H9 (cell line): ENCODE data around the gene CLRN1. TPM values are rescaled to one million over a fixed set of nuclear protein-coding genes. Genes with fewer than 3 reads are reported as not detected.

Source experiments
- DNase-seq: peaks from one replicate; pipeline ENCODE4 v3.0.0-alpha.2; 2017
- H2AFZ ChIP-seq: one replicate; pipeline ENCODE4 v1.6.1; 2013; ENCODE audit warnings: mild to moderate bottlenecking, low read length, control low read depth, moderate library complexity
- H2AK5ac ChIP-seq: 2 replicates; pipeline ENCODE4 v1.6.1; 2013; ENCODE audit warnings: low read length, control low read depth, mixed read lengths; ENCODE audit not compliant: insufficient read length
- H2BK120ac ChIP-seq: one replicate; pipeline ENCODE4 v1.6.1; 2013; ENCODE audit warnings: low read depth, mild to moderate bottlenecking, low read length, control low read depth, inconsistent platforms; ENCODE audit not compliant: poor library complexity, severe bottlenecking
- H2BK12ac ChIP-seq: 2 replicates; pipeline ENCODE4 v1.6.1; 2013; ENCODE audit warnings: low read length, control low read depth, mixed read lengths, low read depth; ENCODE audit not compliant: insufficient read length
- H2BK15ac ChIP-seq: 2 replicates; pipeline ENCODE4 v1.6.1; 2013; ENCODE audit warnings: low read depth, low read length, control low read depth
- H2BK20ac ChIP-seq: one replicate; pipeline ENCODE4 v1.6.1; 2013; ENCODE audit warnings: low read depth, mild to moderate bottlenecking, low read length, control low read depth, inconsistent platforms; ENCODE audit not compliant: poor library complexity, severe bottlenecking
- H2BK5ac ChIP-seq: 2 replicates; pipeline ENCODE4 v1.6.1; 2013; ENCODE audit warnings: low read length, control low read depth, mixed read lengths; ENCODE audit not compliant: insufficient read length
- H3K14ac ChIP-seq: 2 replicates; pipeline ENCODE4 v1.6.1; 2013; ENCODE audit warnings: low read length, control low read depth; ENCODE audit not compliant: insufficient read depth
- H3K18ac ChIP-seq: 2 replicates; pipeline ENCODE4 v1.6.1; 2013; ENCODE audit warnings: low read depth, mild to moderate bottlenecking, mixed read lengths, low read length, control low read depth; ENCODE audit not compliant: insufficient read length
- H3K23ac ChIP-seq: 2 replicates; pipeline ENCODE4 v1.6.1; 2013; ENCODE audit warnings: low read length, control low read depth, mixed read lengths, low read depth; ENCODE audit not compliant: insufficient read length
- H3K23me2 ChIP-seq: 2 replicates; pipeline ENCODE4 v1.6.1; 2013; ENCODE audit warnings: low read depth, mild to moderate bottlenecking, mixed read lengths, low read length, control low read depth; ENCODE audit not compliant: insufficient read length, poor library complexity, severe bottlenecking
- H3K27ac ChIP-seq: 2 replicates; pipeline ENCODE4 v1.5.1; 2013; ENCODE audit warnings: low read length, control low read depth, mixed read lengths, low read depth; ENCODE audit not compliant: insufficient read length
- H3K27me3 ChIP-seq: 2 replicates; pipeline ENCODE4 v1.6.1; 2013; ENCODE audit warnings: low read length, control low read depth, inconsistent platforms; ENCODE audit not compliant: insufficient read depth
- H3K4ac ChIP-seq: 2 replicates; pipeline ENCODE4 v1.6.1; 2013; ENCODE audit warnings: low read depth, mild to moderate bottlenecking, control low read depth, inconsistent platforms, low read length, moderate library complexity
- H3K4me1 ChIP-seq: 2 replicates; pipeline ENCODE4 v1.6.1; 2013; ENCODE audit warnings: low read length, control low read depth, inconsistent platforms; ENCODE audit not compliant: insufficient read depth
- H3K4me2 ChIP-seq: 2 replicates; pipeline ENCODE4 v1.6.1; 2013; ENCODE audit warnings: low read length, control low read depth, mixed read lengths; ENCODE audit not compliant: insufficient read length, insufficient read depth
- H3K56ac ChIP-seq: 2 replicates; pipeline ENCODE4 v1.6.1; 2013; ENCODE audit warnings: low read depth, mild to moderate bottlenecking, mixed read lengths, low read length, control low read depth; ENCODE audit not compliant: insufficient read length
- H3K79me1 ChIP-seq: 2 replicates; pipeline ENCODE4 v1.6.1; 2013; ENCODE audit warnings: low read depth, mild to moderate bottlenecking, moderate library complexity, low read length, control low read depth, inconsistent platforms; ENCODE audit not compliant: insufficient read depth, poor library complexity, severe bottlenecking
- H3K79me2 ChIP-seq: 2 replicates; pipeline ENCODE4 v1.6.1; 2013; ENCODE audit warnings: low read length, control low read depth, inconsistent platforms; ENCODE audit not compliant: insufficient read depth
- H3K9ac ChIP-seq: 2 replicates; pipeline ENCODE4 v1.6.1; 2013; ENCODE audit warnings: low read length, control low read depth, mixed read lengths; ENCODE audit not compliant: insufficient read length; ENCODE audit errors: extremely low read depth
- H3K9me3 ChIP-seq: one replicate; pipeline ENCODE4 v1.6.1; 2013; ENCODE audit warnings: low read depth, low read length, inconsistent platforms; ENCODE audit not compliant: control insufficient read depth
- H3T11ph ChIP-seq: one replicate; pipeline ENCODE4 v1.6.1; 2013; ENCODE audit warnings: mild to moderate bottlenecking, low read length, control low read depth, inconsistent platforms
- H4K20me1 ChIP-seq: one replicate; pipeline ENCODE4 v1.6.1; 2013; ENCODE audit not compliant: control insufficient read depth, insufficient read length, insufficient read depth
- H4K5ac ChIP-seq: 2 replicates; pipeline ENCODE4 v1.6.1; 2013; ENCODE audit warnings: low read depth, mild to moderate bottlenecking, mixed read lengths, low read length, control low read depth; ENCODE audit not compliant: insufficient read length
- H4K8ac ChIP-seq: replicated peaks from 2 replicates; pipeline ENCODE4 v1.6.1; 2013; ENCODE audit warnings: low read length, control low read depth, mixed read lengths, low read depth; ENCODE audit not compliant: insufficient read length
- H4K91ac ChIP-seq: 2 replicates; pipeline ENCODE4 v1.6.1; 2013; ENCODE audit warnings: low read depth, mild to moderate bottlenecking, moderate library complexity, mixed read lengths, low read length, control low read depth; ENCODE audit not compliant: insufficient read length
- H3K27ac Mint-ChIP-seq, 3 experiments: 2 replicates in 2 of 3; 3 replicates in 1 of 3; pipeline ENCODE4 v1.8.0; 2020 to 2021; ENCODE audit warnings: mixed read lengths in 3 of 3, mild to moderate bottlenecking in 1 of 3, moderate library complexity in 1 of 3
- H3K27me3 Mint-ChIP-seq: 2 replicates; pipeline ENCODE4 v1.8.0; 2021; ENCODE audit warnings: low read depth, mild to moderate bottlenecking, moderate library complexity, mixed read lengths
- H3K36me3 Mint-ChIP-seq, 3 experiments: 2 replicates in 2 of 3; 3 replicates in 1 of 3; pipeline ENCODE4 v1.8.0; 2020 to 2021; ENCODE audit warnings: low read depth in 3 of 3, mixed read lengths in 3 of 3; ENCODE audit not compliant: insufficient read depth in 1 of 3
- H3K4me1 Mint-ChIP-seq, 2 experiments: 2 replicates each; pipeline ENCODE4 v1.8.0; 2020; ENCODE audit warnings: mixed read lengths in 2 of 2
- H3K4me3 Mint-ChIP-seq, 2 experiments: 2 replicates in 1 of 2; 3 replicates in 1 of 2; pipeline ENCODE4 v1.8.0; 2020 to 2021; ENCODE audit warnings: mild to moderate bottlenecking in 2 of 2, mixed read lengths in 2 of 2, moderate library complexity in 1 of 2
- H3K9me3 Mint-ChIP-seq, 2 experiments: 2 replicates in 1 of 2; 3 replicates in 1 of 2; pipeline ENCODE4 v1.8.0; 2020; ENCODE audit warnings: mild to moderate bottlenecking in 2 of 2, mixed read lengths in 2 of 2, moderate library complexity in 1 of 2
- whole genome bisulfite sequencing: extraction: QIAGEN DNeasy Blood & Tissue Kit; methylation state at CpG from one replicate; pipeline ENCODE4 v1.1.7; 2013; ENCODE audit warnings: missing lambda C conversion rate, low lambda C conversion rate, mixed read lengths; ENCODE audit not compliant: insufficient read length; ENCODE audit errors: extremely low coverage; 5-methylcytosine and 5-hydroxymethylcytosine counted together
- total RNA-seq: library from RNA; stranded (reverse); gene quantifications from 2 replicates; pipeline ENCODE4 v1.2.1, GENCODE V29; 2021
- TF ChIP-seq, protein P1 (sequence below): fragments of 200-600 bp; sonication (generic); conservative IDR thresholded peaks from 3 replicates; pipeline ENCODE4 v1.8.0; 2021; ENCODE audit warnings: antibody characterized with exemption, mild to moderate bottlenecking

Gene CLRN1
- total RNA-seq, 1 experiment from 2014 or later = not detected

GRCh38 chr3:151016478-151016795 lies 43.9 kb upstream of the CLRN1 start:
- H3K4me3 Mint-ChIP-seq = no peak overlapping the region
- H3K27me3 Mint-ChIP-seq = no peaks in the 10 kb centered on the region
- no peaks in the 10 kb centered on the region for H4K20me1 ChIP-seq
- no peak overlapping the region for H2BK15ac ChIP-seq
- H3K18ac ChIP-seq = no peak overlapping the region
- H3K79me2 ChIP-seq = no peaks in the 10 kb centered on the region
- H3K23ac ChIP-seq = no peak overlapping the region
- H2AK5ac ChIP-seq = no peak overlapping the region
- no peak overlapping the region for H3K27ac Mint-ChIP-seq
- no peak overlapping the region for H4K8ac ChIP-seq
- no peak overlapping the region for H2BK20ac ChIP-seq
- no peaks in the 10 kb centered on the region for H3K9me3 ChIP-seq
- H3K27ac ChIP-seq = no peak overlapping the region
- peaks cover 8 to 10% of the 10 kb centered on the region in 2 experiments for H3K4me1 Mint-ChIP-seq
- no peak overlapping the region for H4K91ac ChIP-seq
- no peak overlapping the region for H2BK5ac ChIP-seq
- no peak overlapping the region for H2BK120ac ChIP-seq
- no peak overlapping the region for H4K5ac ChIP-seq
- no peak overlapping the region for H3K4ac ChIP-seq
- no peak overlapping the region for H3K14ac ChIP-seq
- no peaks in the 10 kb centered on the region for H3K36me3 Mint-ChIP-seq
- no peaks in the 10 kb centered on the region for H3K9me3 Mint-ChIP-seq
- H3K4me1 ChIP-seq = no peaks in the 10 kb centered on the region
- no peak overlapping the region for H2BK12ac ChIP-seq
- H3K9ac ChIP-seq = no peak overlapping the region
- H3K27me3 ChIP-seq = no peaks in the 10 kb centered on the region
- no peak overlapping the region for H3K56ac ChIP-seq
- H3K4me2 ChIP-seq = no peak overlapping the region
- no peak overlapping the region for H3T11ph ChIP-seq
- no CpG with 5 or more reads among the region's 2 CpGs for WGBS
- H3K79me1 ChIP-seq = no peaks in the 10 kb centered on the region
- TF ChIP-seq, protein P1, sequence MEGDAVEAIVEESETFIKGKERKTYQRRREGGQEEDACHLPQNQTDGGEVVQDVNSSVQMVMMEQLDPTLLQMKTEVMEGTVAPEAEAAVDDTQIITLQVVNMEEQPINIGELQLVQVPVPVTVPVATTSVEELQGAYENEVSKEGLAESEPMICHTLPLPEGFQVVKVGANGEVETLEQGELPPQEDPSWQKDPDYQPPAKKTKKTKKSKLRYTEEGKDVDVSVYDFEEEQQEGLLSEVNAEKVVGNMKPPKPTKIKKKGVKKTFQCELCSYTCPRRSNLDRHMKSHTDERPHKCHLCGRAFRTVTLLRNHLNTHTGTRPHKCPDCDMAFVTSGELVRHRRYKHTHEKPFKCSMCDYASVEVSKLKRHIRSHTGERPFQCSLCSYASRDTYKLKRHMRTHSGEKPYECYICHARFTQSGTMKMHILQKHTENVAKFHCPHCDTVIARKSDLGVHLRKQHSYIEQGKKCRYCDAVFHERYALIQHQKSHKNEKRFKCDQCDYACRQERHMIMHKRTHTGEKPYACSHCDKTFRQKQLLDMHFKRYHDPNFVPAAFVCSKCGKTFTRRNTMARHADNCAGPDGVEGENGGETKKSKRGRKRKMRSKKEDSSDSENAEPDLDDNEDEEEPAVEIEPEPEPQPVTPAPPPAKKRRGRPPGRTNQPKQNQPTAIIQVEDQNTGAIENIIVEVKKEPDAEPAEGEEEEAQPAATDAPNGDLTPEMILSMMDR = no peak
- no peak for DNase-seq
- no peaks in the 10 kb centered on the region for H3K23me2 ChIP-seq
- no peak overlapping the region for H2AFZ ChIP-seq
